HG02870 (cell line): ENCODE results near the gene RAB7A.

ENCODE experiments used
- ATAC-seq: cut with Tn5 transposase; IDR thresholded peaks from one replicate; pipeline ENCODE4 v1.9.1; 2021; ENCODE audit warnings: mild to moderate bottlenecking, moderate library complexity; ENCODE audit not compliant: unreplicated experiment

The RAB7A gene

DNA sequence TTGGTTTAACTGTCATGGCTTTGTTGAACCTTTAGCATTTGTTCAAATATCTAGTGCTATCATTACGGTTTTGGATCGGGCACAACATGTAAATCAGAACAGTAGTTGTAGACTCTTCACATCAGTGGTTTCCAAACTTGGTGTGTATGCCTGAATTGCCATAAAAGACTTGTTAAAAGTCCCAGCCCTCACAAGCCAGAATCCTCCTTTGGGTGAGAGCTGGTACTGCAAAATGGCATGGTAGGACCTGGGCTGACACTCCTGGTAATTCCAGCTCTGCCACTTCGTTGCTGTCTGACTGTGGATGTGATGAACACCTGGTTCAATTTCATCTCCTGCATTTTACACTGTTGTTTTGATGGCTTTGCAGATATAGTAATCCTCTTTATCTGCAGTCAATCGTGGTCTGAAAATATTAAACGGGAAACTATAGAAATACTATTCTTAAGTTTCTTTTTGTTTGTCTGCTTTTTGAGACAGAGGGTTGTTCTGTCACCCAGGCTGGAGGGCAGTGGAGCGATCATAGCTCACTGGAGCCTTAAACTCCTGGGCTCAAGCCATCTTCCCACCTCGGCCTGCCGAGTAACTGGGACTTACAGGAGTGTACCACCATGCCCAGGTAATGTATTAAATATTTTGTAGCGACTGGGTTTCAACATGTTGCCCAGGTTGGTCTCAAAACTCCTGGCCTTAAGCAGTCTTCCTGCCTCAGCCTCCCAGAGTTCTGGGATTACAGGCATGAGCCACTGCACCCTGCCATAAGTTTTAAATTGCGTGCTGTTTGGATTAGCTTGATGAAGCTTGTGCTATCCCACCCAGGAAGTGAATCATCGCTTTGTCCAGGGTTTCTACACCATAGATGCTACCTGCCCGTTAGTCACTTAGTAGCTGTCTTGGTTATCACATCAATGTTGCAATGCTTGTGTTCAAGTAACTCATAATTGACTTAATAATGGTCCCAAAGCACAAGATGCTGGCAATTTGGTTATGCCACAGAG, 61.6 kb downstream of the RAB7A start:
- no peak for ATAC-seq

DNA sequence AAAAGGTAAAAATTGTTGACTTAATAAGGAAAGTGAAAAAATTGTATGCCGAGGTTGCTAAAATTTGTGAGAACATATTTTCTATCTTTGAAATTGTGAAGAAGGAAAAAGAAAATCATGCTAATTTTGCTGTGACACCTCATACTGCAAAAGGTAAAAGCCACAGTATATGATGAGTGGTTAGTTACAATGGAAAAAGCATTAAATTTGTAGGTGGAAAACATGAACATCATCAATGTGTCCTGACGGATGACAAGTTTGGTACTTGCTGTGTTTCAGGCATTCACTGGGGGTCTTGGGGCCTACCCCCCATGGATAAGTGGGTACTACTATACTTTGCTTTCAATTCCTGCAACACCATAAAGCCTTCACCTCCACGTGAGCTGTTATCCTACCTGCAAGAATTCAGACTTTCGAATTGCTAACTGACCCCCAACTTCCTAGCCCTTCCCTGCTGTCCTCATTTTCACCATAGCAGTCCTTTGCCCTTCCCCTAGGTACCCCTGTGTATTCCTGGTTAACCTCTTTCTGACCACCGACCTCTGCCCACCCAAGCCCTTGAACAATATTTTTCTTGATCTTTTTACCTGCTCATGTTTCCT, 62.4 kb downstream of the RAB7A start:
- ATAC-seq, result no peak

DNA sequence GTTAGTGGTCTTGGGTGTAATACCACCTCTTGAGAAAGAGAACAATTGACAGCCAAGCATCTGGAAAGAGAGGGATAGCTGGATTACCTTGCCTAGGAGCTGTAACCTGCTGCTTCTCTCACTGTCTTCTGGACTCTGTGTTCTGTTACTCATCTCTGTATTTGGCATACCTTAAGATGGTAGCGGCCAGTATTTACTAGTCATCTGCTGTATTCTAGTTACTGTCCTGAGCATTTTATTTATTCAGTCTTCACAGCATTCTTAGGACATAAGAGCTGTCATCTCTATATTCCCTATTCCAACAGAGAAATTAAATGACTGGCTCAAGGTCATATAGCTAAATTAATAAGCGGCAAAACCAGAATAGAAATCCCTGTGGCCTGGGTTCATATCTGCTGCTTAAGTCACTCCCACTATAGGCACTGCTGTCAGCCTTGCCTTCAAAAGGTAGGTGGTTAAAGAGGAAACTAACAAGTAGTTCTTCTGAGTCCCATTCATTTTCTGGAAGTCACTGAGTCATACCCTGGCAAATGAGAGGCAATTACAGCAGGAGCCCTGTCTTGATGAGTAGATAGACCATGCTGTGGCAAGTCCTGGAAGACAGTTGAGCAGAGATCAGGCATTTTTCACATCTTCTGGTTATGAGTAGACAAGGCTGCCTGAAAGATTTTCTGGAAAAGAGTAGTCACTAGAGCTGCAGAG, 68.2 kb downstream of the RAB7A start:
- no peak for ATAC-seq

DNA sequence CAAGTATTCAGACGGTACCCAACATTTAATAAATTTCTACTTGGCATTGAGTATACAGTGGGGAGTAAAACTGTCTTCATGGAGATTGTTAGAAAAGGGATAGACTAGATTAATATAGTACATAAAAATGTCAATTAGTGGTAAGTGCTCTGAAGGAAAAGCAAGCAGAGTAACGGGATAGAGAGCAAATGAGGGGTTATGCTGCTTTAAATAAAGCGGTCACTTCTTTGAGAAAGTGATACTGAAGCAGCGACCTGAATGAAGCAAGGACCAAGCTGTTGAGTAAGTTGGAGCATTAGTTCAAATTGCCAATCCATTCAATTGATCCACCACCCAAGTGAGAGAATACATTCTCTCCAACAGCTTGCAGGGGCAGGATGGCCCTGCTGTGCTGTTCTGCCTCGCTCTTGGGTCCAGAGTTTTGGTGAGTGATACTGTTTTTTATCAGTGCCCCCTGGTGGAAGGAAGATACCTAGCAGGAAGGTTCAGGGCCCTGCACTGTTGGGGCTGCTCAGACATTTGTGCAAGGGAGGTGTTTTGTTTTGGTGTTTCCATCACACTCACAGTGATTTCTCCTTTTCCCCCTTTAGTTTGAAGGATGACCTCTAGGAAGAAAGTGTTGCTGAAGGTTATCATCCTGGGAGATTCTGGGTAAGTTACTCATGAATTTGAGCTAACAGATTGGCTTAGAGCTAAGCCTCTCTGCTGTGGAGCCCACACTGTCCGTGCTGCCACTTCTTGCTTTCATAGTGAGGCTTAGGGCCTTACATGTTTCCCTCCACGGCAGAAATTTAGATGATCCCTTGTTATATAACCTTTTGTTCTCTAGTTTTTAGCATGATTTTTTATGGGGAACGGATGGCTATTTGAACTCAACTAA, 69.0 kb downstream of the RAB7A start:
- ATAC-seq, result peak; percentile 67

DNA sequence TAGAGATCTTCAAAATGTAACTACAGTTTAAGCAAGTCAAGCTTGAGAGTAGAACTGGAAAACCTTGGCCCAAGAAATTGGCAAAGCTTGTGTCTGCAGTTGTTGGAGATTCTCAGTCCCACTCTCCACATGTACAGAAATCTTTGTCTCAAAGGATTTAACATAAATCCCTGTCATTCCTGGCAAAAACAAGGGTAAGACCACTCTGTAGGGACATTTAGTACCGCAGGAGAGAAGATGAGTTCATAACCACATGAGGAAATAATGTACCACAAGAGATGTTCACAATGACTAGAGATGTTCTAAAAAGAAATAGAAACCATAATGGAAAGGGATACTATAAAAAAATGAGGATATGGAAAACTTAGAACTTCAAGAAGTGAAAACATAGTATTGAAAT, 73.7 kb downstream of the RAB7A start:
- ATAC-seq, result no peak

DNA sequence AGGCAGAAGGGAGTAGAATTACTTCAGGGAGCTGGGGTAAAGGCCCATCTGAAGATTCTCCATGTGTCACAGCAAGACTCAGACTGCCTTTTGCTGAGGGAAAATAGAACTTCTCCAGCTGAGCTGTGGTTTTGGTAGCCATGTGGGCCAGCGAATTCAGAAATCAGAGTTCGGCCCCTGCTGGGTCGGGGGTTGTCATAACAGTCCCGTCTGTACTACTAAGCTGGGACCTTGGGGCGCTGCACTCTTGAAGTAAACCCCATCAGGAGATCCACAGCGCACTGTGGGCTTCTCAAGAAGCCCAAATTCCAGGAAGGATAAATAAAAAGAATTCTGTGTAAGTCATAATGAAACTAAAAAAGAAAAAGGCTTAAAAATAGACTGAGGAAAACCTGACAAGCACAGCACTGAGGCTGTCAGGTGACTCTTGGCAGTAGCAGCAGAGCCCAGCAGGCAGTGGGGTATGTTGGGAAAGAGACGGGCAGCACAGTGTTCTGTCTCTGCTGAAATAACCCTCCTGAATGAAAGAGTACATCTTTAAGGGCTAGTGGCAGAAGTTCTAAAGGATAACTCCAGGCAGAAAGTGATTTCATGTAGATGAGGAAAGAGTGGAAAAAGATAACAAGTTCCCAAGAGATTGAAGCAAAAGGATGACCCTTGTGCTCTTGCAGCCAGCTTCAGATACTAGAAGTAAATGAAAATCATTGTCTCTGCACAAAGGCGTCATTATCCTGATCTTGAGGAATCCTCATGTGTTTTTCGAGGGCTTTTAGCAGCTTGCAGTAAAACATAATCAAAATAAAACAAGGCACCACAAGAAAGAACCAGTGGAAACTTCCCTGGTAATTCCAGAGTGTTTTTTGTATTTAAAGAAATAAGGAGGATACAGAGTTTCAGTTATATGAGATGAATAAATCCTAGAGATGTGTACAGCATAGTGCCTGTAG, 74.5 kb downstream of the RAB7A start:
- ATAC-seq, result no peak

DNA sequence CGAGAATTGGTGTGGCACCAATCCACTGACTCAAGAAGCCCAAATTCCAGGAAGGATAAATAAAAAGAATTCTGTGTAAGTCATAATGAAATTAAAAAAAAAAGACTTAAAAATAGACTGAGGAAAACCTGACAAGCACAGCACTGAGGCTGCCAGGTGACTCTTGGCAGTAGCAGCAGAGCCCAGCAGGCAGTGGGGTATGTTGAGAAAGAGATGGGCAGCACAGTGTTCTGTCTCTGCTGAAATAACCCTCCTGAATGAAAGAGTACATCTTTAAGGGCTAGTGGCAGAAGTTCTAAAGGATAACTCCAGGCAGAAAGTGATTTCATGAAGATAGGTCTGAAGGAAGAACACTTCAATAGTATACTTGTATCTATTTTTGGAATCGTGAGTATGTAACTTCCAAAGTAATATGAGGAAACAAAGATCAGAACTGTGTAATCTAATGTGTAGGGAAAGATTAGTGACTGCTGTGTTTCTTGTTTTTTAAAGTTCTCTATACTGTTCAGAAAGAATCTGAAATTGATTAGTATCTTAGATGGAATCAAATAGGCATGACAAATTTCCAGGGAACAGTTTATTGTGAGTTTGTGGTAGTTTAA, 75.9 kb downstream of the RAB7A start:
- ATAC-seq, result no peak

DNA sequence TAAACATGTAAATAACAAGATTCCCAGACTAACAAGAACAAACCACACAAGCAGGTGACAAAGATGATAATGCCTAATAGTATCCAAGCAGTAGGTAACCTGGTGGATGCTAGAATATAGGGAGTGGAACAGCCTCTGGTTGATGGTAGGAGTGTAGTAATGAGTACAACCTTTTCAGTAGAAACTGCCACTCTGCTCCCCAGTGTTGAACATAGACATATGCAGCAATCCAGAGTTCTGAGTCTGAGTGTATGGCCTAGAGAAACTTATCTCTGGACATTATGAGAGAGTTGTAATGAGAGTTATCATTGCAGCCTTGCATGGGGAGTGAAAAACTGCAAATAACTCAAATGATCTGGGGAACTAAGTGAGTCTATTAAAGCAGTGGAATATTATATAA, 77.3 kb downstream of the RAB7A start:
- no peak for ATAC-seq

DNA sequence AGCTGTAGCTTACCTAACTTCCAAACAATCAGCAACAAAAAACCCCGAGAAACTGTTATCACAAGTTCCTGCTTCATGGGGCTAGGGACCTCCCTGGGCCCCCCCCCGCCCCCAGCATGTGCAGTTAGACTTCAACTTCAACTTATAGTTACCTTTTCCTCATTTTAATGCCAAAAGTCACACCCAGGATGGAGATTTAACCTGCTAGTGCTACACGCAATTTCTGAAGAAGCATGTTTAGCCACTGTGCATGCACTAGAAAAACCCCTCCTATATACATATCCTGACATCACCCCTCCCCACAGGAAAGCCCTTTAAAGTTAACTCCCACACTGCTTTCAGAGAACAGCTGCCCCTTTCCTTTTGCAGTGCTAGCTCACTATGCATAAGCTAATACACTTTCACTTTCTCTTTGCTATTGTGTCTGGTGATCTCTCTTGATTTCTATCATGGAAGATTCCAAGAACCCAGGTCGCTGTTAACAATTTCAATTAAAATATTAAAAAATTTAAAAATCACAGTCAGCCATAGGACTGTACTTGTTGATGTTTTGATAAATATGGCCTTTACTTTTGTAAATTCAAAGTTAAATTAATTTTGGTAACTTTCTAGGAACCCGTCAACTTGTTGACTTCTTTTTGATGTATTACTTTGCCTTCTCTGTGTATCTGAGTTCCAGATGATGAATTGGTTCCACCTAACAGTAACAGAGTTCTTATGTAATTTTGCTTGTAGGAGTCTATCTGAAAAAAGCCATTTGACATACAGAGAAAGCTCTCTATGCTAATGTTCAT, 78.2 kb downstream of the RAB7A start:
- ATAC-seq, result peak; percentile 77

DNA sequence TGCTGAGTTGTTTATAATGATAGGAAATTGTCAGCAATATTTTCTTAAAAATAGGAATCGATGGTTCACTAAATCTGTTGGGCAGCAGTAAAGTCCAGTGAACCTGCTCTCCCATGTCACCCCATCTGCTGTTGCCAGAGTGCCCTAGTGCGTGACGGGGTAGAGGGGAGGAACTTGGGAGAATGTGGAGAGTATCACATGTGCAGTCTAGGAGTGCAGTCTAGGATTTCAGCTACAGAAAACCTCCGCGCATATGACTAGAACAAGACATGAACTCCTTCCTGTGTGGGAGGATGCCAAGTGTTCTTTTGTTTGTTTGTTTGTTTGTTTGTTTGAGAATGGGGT, 78.8 kb downstream of the RAB7A start:
- ATAC-seq, result no peak

DNA sequence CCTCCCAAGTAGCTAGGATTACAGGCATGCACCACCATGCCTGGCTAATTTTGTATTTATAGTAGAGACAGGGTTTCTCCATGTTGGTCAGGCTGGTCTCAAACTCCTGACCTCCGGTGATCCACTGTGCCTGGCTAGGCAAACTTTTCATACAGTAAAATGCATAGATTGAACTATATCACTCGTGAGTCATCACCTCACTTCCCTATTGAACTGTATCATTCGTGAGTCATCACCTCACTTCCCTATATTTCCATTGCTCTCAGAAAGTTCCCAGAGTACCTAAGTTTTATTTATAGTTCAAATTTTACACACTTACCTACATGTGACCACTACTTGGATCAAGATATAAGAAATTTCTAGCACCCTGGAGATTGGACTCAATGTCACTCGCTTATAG, 79.8 kb downstream of the RAB7A start:
- no peak for ATAC-seq

DNA sequence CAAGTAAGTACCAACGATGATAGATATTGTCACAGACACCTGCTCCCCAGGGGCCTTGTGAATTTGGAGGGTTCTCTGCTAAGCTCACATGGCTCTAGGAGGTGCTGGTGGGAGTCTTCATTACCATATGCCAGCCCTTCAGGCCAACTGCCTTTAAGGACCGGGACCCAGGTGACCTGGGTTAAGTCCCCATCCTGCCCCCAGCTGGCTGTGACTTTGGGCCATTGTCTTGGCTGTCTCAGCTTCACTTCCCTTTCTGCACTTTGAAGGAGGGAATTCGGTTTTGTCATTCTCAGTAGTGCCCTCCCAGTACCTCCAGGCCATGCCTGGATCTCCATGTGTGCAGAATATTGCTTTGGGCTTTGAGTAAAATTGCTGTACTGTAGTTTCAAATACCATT, 80.6 kb downstream of the RAB7A start:
- no peak for ATAC-seq

DNA sequence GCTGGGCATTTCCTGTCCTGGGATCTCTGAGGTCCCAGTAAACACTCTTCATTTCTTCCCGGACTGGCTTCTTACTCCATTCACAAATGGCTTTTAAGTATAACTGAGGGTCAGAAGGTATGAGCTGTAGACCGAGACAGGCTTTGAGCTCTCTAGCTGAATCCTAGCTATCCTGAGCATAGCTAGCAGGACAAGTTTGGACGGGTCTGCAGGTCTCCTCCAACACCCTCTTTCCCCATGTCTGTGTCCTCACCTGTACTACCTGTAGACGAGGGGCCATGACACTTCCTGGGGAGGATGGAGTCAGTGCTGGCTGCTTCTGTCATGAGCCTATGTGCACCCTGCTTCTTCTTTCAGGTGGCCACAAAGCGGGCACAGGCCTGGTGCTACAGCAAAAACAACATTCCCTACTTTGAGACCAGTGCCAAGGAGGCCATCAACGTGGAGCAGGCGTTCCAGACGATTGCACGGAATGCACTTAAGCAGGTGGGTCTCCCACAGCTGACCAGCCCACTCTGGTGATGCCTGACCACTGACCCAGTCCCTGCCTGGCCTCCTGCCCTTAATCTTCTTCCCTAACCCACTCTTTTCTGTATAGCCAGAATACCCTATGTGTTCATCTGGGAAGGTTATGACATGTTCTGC, 81.3 kb downstream of the RAB7A start:
- ATAC-seq, result no peak

DNA sequence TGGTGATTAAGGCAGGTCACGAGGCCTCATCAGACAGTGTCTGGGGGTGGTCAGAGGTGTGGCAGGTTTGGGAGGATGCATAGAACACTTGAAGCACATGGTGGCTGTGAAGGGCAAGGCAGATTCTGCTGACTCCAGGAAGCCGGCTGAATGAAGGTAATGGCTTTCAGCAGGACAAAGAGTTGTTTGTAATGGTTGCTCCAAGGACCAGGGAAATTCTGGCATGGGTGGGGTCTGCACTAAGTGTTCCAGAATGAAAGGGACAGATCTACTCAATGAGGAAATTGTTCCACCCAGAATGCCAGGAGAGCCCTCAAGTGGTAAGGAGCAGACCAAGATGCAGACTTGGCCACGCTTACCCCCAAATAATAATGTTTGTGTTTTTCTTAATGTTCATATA, 82.7 kb downstream of the RAB7A start:
- ATAC-seq, result no peak

DNA sequence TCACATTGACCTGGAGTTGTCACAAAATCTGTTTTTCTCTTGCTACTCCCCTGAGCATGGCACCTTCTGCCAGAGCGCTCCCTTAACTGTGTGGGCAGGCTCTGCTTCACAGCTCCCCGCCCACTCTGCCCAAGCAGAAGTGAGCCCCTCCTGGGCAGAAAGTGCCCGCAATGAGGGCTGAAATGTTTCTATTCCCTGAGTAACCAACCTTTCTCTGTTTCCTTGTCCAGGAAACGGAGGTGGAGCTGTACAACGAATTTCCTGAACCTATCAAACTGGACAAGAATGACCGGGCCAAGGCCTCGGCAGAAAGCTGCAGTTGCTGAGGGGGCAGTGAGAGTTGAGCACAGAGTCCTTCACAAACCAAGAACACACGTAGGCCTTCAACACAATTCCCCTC, 87.1 kb downstream of the RAB7A start:
- ATAC-seq, result no peak

DNA sequence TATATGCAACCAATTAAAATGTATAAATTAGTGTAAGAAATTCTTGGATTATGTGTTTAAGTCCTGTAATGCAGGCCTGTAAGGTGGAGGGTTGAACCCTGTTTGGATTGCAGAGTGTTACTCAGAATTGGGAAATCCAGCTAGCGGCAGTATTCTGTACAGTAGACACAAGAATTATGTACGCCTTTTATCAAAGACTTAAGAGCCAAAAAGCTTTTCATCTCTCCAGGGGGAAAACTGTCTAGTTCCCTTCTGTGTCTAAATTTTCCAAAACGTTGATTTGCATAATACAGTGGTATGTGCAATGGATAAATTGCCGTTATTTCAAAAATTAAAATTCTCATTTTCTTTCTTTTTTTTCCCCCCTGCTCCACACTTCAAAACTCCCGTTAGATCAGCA, 88.1 kb downstream of the RAB7A start:
- ATAC-seq, result no peak

DNA sequence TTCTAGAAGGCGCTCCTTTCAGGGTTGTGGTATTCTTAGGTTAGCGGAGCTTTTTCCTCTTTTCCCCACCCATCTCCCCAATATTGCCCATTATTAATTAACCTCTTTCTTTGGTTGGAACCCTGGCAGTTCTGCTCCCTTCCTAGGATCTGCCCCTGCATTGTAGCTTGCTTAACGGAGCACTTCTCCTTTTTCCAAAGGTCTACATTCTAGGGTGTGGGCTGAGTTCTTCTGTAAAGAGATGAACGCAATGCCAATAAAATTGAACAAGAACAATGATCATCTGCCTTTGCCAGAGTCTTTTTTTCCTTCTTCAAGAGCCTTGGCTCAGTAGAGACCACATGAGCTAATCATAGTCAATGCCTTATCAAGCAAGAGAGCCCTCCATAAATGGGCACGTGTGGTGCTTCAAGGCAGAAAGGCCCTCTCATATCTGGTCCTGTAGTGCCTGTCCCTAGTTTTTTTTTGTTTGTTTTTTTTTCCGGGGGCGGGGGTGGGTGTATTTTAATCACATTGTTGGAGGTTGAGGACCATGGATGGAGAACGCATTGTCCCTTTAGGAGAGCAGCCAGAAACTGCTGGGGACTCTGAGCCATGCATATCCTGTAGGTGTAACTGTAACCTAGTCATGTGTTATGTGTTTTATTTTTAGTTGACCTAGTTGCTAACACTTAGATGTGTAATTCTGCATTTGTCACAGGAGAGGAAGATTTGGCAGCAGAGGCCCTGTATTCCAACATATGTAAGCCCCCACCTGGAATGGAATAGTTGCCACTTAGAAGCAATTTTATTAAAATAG, 88.7 kb downstream of the RAB7A start:
- ATAC-seq, result no peak
